Osteocyte (in vitro differentiated cells): ENCODE data around the gene BIK. TPM values are rescaled to one million over a fixed set of nuclear protein-coding genes. Genes with fewer than 3 reads are reported as not detected.

Experiments
- DNase-seq: peaks from one replicate; pipeline ENCODE4 v3.0.0; 2021; ENCODE audit warnings: mixed read lengths; ENCODE audit not compliant: unreplicated experiment; ENCODE audit errors: extremely low spot score
- H3K27ac Mint-ChIP-seq: one replicate; pipeline ENCODE4 v1.8.0; 2021; ENCODE audit warnings: mild to moderate bottlenecking, mixed read lengths; ENCODE audit not compliant: unreplicated experiment
- H3K27me3 Mint-ChIP-seq: one replicate; pipeline ENCODE4 v1.8.0; 2021; ENCODE audit warnings: mixed read lengths; ENCODE audit not compliant: unreplicated experiment
- H3K36me3 Mint-ChIP-seq: one replicate; pipeline ENCODE4 v1.8.0; 2021; ENCODE audit warnings: mixed read lengths; ENCODE audit not compliant: unreplicated experiment
- H3K4me1 Mint-ChIP-seq: one replicate; pipeline ENCODE4 v1.8.0; 2021; ENCODE audit warnings: mixed read lengths; ENCODE audit not compliant: unreplicated experiment
- H3K4me3 Mint-ChIP-seq: one replicate; pipeline ENCODE4 v1.8.0; 2021; ENCODE audit warnings: mild to moderate bottlenecking, moderate library complexity, mixed read lengths; ENCODE audit not compliant: unreplicated experiment
- H3K9me3 Mint-ChIP-seq: one replicate; pipeline ENCODE4 v1.8.0; 2021; ENCODE audit warnings: mixed read lengths; ENCODE audit not compliant: unreplicated experiment
- total RNA-seq: library from RNA; stranded (reverse); gene quantifications from 2 replicates; pipeline ENCODE4 v1.2.1, GENCODE V29; 2021
- TF ChIP-seq, protein P1 (sequence below): fragments of 200-600 bp; sonication (generic); IDR thresholded peaks from 2 replicates; pipeline ENCODE4 v1.5.0; 2021; ENCODE audit warnings: antibody characterized with exemption, mild to moderate bottlenecking, moderate library complexity

The BIK gene
- total RNA-seq, 1 donor from 2014 or later = not detected

DNA sequence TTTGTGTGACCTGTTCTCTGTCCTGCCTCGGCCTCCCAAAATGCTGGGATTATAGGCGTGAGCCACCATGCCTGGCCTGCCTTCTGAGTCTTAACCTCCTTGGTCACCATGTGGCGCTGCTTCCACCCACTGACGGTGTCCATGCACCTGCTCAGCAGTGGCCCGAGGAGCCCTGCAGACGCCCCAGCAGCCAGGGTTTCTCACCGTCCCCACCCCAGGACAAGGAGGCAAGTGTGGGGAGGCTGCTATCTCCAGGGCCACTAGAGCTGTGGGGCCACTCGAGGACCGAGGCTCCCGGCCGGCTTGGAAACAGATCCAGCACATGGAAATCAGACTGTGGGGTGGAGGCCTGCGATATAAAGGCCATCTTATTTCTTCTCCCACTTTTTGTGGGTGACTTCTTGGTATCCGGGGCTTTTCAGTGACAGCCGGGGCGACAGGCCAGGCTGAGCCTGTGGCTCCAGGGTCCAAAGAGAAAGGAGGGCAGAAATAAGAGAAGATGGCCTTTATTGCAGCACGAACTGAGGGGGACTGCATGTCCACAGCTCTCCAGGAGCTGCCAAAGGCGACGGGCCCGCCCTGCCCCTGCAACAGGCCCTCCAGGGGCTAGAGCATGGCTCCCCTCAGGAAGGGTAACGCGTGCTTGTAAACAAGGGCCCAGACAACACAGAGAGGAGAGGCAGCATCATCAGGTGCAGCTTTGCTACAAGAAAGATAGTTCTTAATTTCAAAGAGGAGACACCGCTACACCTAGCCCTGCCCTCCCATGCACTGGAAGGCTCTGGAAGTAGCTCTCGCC lies 55.8 kb downstream of the BIK start:
- Mint-ChIP-seq H3K4me3 (no peak overlapping the region), H3K4me1 (peaks cover 20% of the 10 kb centered on the region), H3K27me3 (no peaks in the 10 kb centered on the region), H3K27ac (no peak overlapping the region), H3K9me3 (no peaks in the 10 kb centered on the region), H3K36me3 (peaks cover 10% of the 10 kb centered on the region)
- DNase-seq = no peak
- TF ChIP-seq, protein P1, sequence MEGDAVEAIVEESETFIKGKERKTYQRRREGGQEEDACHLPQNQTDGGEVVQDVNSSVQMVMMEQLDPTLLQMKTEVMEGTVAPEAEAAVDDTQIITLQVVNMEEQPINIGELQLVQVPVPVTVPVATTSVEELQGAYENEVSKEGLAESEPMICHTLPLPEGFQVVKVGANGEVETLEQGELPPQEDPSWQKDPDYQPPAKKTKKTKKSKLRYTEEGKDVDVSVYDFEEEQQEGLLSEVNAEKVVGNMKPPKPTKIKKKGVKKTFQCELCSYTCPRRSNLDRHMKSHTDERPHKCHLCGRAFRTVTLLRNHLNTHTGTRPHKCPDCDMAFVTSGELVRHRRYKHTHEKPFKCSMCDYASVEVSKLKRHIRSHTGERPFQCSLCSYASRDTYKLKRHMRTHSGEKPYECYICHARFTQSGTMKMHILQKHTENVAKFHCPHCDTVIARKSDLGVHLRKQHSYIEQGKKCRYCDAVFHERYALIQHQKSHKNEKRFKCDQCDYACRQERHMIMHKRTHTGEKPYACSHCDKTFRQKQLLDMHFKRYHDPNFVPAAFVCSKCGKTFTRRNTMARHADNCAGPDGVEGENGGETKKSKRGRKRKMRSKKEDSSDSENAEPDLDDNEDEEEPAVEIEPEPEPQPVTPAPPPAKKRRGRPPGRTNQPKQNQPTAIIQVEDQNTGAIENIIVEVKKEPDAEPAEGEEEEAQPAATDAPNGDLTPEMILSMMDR = no peak

DNA sequence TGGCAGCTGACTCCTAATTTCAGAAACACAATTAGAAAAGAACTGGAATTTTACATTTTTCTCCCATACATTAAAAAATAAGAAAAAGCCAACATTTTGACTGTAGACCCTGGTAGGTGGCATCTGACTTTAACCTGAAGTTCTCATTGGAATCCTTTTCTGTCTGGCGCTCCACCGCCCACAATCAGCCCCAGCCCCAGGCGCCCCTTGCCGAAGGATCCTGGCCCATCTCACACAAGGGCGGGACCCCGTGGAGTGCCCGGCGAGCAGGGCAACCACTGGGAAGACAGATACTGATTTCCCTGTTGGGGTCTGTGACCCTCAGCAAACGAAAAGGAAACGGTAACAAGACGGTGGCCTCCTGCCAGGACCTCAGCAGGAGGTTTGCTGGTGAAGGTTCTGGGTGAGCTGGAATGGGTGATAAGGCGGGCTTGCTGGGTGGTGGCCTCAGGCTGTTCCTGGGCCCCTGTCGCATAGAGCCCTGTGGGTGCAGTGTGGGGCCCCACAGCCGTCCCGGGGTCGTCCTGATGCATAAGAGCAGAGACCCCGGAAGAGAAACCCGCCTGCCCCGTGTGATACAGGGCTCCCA lies 56.5 kb downstream of the BIK start:
- no peak for DNase-seq
- Mint-ChIP-seq H3K4me3 (no peak overlapping the region), H3K4me1 (peaks cover 20% of the 10 kb centered on the region), H3K27me3 (no peaks in the 10 kb centered on the region), H3K36me3 (peaks cover 10% of the 10 kb centered on the region), H3K27ac (no peak overlapping the region), H3K9me3 (no peaks in the 10 kb centered on the region)
- TF ChIP-seq, protein P1 = no peak

DNA sequence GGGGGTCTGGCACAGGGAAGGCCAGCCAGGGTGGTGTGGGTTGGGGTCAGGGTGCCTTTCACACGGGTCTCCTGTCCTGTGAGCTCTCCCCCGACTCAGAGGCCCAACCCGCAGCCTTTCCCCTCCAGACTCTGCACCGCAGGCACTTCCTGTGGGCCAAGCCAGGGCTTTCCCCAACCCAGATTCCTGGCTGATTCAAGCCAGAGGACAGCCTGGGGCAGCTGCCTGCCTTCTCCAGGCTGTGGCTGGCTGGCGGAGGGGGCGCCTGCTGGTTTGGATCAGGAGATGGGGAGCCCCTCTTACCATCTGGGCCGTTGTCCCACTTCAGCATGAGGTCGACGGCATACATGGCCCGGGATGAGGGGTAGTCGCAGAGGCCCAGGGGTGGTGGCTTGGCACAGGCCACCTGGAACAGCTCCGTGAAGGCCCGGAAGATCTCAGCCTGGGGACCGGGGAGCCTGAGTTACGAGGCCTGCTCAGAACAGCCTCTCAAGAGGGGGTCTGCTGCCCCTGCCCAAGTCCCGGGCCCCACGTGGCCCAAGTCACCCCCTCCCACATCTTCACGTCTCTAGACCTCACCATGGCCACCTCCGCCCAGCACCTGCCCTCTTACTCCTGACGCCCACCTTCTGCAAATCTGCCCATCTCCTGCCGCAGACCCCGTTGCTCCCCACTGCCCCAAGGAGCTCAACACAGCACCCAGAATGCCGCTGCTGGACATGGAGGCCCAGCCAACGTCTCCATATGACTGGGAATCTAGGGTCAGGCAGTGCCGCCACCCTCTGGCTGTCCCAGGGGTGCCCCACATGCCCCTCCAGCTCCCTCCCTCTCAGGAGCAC lies 58.1 kb downstream of the BIK start:
- Mint-ChIP-seq H3K27me3 (no peaks in the 10 kb centered on the region), H3K9me3 (no peaks in the 10 kb centered on the region), H3K4me1 (peaks cover 20% of the 10 kb centered on the region), H3K4me3 (no peak overlapping the region), H3K27ac (peak overlapping the region; percentile 64), H3K36me3 (peaks cover 13% of the 10 kb centered on the region)
- DNase-seq = no peak
- TF ChIP-seq, protein P1 = no peak

DNA sequence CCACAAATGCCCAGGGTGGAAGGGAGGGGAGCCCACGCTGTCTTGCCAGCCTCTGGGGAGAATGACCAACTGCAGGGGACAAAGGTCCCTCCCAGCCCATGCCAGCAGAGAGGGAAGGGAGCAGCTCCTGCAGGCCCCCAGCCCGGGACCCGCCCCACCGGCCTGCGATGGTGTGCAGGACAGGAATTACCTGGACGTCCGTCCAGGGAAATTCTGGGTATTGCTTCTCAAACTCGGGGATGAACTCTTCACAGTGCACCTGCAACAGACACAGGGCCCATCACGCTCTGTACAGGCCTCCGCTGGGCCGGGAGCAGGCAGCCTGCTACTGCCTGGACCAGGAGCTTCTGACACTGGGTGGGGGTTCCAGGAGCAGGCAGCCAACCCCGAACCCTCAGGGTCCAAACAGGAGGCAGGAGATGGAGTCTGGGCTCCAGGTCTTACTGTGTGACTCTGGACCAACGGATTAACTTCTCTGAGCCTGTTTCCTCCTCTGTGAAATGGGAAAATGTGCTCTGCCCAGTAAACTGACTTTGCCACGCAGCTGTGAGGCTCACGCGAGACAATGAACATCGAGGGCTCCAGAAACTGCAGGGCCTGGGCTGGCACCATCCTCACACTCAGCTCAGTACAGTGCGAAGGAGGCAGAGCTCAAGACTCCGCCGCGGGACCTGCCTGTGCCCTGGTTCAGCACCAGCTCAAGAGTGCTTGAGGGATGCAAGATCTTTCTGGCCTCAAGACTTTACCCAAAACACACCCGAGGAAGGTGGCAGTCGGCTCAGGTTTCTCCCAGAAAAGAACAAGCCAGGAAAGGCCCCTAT lies 59.0 kb downstream of the BIK start:
- peaks cover 13% of the 10 kb centered on the region for H3K36me3 Mint-ChIP-seq
- H3K27ac Mint-ChIP-seq = peak overlapping the region; percentile 64
- H3K4me1 Mint-ChIP-seq = peaks cover 16% of the 10 kb centered on the region
- TF ChIP-seq, protein P1 = no peak
- no peaks in the 10 kb centered on the region for H3K27me3 Mint-ChIP-seq
- no peak overlapping the region for H3K4me3 Mint-ChIP-seq
- no peaks in the 10 kb centered on the region for H3K9me3 Mint-ChIP-seq
- DNase-seq = no peak
